HG02973 (cell line): ENCODE results near the gene IRAK1.

ENCODE experiments used
- ATAC-seq: cut with Tn5 transposase; IDR thresholded peaks from one replicate; pipeline ENCODE4 v1.9.1; 2021; ENCODE audit warnings: moderate library complexity; ENCODE audit not compliant: unreplicated experiment

The IRAK1 gene

DNA sequence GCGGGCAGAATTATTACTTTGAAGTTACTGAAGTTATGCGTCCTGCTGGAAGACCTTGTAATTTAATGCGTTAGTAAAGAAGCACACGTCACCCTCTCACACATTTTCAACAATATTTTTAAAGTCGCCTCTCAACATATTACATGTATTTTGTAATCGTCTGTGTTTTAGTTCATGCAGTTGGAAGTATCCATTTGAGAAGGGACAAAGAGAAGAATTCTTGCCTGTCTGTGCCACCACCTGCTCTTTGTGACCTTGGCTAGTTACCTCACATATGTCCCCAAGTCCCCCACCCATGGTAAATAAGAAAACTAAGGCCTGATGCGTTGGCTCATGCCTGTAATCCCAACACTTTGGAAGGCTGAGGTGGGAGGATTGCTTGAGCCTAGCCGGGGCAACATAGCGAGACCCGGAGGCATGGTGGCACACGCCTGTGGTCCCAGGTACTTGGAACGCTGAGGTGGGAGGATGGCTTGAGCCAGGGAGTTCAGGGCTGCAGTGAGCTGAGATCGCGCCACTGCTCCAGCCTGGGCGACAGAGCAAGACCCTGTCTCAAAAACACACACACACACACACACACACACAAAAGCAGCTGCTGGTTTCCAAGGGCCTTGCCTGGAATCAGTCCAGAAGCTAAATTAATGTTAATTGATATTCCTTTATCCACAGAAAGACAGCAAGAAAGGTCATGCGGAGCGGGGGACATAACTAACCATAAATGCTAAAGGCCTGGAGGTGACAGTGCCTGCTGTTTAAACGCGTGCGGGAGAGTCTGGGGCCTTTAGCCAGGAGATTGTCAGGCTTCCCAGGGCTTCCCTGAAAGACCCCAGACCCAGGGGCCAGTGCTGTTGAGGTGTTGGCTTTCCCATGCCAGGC lies 46.3 kb downstream of the IRAK1 start:
- no peak for ATAC-seq

DNA sequence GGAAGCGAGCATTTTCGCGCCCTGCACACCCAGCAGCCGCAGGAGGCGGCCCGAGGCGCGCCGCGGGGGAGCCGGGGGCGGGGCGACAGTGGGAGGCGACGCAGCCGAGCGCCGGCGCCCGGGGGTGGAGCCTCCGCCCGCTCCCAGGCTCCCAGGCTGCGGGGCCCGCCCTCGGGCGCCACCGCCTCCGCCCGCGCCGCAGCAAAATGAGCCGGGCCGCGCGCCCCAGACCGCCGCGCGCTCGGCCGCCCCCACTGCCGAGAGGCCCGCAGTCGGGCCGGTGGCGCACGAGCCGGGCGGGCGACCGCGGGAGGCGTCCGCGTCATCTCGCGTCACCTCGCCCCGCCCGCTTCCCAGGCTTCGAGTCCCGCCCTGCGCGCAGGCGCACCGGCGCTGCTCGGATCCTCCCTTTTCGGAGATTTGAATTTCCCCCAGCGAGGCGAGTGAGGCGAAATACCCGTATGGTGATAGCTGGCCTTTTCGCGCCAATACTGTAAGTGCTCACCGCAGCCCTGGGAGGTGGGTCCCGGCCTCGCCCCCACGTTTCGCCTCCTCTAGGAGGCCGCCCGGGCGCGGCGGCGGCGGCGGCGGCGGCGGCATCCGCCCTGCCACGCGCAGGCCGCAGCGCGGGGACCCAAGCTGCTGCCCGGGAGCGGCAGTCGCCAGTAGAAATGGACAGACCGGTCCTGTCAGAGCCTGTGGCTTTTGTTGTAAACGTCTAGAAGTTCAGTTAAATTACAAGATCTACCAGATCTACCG lies 47.2 kb downstream of the IRAK1 start, which contains the start of gene TMEM187:
Gene TMEM187, plus strand, starts transcription at position 387 of the 759 bp plus-strand sequence. CDS start 9,309 bp downstream, outside the sequence.
- ATAC-seq, result peak; percentile 44

DNA sequence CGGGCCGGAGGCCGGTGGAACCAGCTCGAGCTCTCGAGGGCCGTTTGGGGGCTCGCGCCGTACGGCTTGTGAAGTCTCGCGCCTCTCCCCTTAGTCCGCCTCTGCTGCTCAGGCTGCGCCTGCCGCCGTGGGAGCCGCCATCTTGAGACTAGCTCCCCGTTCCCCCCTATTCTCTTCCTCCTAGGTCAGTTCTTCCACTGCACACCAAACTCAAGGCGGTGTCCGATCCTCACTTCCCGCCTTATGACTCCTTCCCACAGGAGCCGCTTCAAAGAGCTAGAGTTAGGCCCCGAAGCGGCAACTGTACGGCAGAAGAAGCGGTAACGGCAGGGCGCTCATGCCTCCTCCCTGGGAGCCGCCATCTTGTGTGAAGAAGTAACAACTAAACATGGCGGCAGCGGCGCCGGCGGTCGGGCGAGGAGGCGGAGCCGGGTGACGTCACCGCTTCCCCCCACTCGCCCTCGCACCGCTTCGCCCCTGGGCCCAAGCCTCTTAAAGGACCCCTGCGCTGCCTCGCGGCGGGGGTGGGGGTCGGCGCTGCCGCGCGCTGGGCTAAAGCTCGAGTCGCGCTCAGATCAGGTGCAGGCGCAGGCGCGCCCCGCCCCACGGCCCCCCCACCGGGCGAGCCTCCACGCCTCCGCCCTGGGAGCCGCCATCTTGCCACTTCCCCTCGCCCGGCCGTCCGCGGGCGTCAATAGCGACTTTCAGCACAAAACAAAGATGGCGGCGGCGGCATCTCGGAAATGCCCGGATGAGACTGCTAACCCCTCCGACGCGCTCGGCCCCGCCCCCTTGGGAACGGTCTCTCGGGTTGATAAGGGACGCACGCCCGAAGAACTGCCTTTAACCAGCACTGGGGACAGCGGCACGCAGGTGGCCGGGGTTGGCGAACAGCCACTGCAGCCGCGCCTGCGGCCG lies 48.0 kb downstream of the IRAK1 start, which contains the start of gene HCFC1:
Gene HCFC1, minus strand, starts transcription at position 369 of the 918 bp plus-strand sequence. CDS start 978 bp downstream, outside the sequence.
- ATAC-seq, result peak; percentile 42

DNA sequence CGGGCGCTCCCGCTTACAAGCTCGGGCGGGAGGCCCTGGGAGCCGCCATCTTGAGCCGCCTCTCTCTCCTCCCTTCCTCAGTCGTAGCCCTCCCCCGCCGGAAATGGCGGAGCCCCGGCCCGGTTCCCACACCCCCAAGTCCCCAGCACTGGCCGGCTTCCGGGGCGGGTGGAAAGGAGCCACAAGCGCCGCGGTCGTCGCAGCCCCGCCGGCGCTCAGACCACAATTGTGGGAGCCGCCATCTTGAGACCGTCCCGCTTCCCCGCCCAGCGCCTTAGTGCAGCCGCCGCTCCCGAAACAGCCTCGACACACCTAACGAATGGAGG lies 48.6 kb downstream of the IRAK1 start:
- ATAC-seq, result peak; percentile 26

DNA sequence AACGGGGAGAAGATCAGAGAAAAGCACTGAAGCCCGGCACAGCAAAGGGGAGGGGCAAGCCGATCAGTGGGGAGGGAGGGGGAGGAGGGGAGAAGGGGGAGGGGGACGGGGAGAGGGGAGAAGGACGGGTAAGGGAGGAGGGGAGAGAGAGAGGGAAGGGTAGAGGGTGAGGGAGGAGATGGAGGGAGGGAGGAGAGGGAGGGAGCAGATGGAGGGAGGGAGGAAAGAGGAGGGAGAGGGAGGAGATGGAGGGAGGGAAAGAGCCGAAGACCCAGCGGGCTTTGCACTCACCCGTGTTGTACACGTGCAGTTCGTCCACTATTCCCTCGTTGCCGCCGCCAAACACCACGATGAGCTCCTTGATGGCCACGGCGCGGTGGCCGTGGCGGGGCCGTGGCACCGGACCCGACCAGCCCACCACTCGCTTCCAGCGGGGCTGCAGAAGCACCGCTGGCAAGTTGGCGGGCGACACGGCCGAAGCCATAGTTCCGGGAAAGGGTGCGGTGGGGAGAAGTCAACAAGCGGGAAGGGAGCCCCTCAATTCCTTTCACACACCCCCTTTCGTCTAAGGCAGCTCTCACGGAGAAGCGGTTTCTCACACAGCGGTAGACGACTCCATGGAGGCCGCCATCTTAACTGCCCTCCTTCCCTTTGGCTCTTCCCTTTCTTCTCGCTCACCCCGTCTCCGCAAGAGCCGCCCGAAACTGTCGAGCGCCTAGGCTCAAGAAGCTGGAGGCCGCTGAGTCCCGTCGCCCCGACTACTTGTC lies 49.2 kb downstream of the IRAK1 start:
- ATAC-seq, result no peak

DNA sequence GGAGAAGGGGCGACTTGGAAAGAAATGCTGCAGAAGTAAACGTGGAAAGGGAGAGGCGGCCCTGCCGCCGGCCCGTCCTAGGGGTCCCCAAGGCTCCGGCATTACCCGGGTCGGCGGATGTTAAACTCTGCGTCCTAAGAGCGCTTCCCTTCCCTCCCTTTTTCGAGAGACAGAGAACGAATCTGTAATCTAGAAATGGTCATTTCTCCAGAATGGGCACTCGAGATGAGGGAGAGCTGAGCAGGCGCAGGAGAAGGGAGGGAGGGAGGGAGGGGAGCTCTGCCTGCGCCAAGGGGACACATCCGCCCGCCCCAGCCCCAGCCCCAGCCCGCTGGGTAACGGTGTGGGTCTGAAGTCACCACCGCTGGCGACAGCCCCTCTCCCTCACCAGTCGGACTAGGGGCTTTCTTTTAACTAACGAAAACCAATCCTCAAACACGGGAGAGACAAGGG lies 49.8 kb downstream of the IRAK1 start:
- no peak for ATAC-seq

DNA sequence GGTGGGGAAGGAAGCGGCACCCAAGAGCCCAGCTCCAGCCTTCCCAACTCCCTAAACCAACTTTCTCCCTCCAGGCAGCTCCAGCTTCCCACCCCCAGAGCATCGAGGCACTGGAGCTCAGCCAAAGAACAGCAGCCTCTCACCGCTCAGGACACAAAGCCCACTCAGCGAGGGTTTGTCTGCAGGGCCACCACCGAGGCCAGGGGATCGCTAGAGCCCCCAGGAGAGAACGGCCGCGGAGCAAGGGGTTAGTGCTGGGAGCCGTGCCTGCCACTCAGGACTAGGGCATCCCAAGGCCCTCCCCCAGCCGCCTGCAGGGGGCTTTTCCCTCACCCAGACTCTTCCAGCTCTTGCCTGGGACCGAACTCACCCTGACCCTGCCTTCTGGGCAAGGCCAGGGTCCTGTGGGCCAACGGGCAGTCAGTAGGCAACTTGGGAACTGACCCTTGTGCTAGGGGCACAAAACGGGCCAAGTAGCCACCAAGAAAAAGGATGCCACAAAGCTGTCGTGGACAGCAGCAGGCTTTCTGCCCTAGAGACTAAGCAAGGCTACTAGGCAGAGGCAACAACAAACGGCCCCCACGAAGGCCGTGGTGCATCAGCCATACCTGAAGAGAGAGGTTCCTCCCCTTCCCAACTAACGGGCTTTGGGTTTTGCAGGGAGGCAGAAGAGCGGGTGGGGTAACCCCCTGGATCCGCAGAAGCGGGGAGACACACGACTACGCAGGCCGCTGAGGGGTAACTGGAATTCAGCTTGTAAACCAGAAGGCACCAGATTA lies 50.4 kb downstream of the IRAK1 start:
- no peak for ATAC-seq

DNA sequence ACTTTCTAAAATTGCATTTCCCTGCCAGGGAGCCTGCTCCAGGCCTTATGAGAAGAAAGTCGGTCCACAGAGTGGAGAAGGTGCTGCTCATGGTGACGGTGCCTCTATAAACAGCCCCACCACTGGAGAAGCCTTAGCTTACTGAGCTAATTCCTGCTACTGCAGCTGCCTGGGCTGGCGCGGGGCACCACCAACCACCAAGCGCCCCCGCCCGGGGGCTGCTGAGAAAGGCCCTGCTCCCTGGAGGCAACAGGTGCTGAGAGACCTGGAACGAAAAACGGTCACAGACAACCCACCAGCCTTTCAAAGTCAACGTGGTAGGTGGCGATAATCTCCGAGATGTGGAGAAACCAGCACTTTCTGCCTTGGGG lies 51.0 kb downstream of the IRAK1 start:
- ATAC-seq, result no peak

DNA sequence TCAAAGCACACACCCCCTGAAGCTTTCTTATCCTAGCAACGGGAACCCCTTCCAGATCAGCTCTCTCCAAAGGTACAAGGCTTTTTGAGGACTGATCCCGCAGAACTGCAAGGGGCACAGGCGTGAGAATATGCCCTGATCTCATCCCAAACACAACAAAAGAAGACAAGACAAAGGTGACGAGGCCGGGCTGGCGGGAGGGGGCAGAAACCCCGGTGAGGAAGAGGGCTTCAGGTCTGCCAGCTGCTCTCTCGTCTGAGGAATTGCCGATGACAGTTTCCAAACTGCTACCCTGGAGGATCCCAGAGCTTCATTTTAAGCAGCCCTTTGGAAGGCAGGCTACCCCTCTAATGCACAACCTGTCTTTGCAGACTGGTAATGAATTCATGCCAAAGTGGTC lies 51.4 kb downstream of the IRAK1 start:
- ATAC-seq, result no peak

DNA sequence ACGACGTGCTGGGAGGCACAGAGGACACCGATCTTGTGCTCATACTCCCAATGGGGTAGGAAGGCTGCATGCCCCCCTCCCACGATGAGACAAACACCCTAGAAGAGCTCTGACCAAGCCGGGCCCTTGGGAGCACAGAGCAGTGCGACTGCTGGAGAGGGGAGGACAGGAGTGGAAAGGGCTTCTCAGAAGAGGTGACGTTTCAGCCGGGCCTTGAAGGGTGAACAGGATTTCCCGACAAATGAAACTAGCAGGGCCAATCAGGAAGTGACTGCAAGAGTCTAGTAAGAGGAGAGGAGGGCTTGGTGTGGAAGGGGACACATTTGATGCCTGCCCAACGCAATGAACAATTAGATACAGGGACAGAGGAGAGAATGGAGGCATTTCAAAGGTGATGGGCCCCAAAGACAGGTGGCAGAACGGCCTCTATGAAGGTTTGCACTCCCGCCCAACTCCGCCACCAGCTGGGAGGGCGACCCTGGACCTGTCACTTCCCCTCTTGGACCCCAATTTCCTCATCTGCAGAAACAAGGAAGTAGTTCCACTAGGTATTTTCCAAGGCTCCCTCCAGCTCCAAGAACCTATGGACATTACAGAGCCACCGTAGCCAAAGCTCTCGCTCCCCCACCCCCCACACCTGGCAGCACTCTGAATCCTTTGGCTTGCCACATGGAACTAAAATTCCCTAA lies 52.0 kb downstream of the IRAK1 start:
- ATAC-seq, result no peak

DNA sequence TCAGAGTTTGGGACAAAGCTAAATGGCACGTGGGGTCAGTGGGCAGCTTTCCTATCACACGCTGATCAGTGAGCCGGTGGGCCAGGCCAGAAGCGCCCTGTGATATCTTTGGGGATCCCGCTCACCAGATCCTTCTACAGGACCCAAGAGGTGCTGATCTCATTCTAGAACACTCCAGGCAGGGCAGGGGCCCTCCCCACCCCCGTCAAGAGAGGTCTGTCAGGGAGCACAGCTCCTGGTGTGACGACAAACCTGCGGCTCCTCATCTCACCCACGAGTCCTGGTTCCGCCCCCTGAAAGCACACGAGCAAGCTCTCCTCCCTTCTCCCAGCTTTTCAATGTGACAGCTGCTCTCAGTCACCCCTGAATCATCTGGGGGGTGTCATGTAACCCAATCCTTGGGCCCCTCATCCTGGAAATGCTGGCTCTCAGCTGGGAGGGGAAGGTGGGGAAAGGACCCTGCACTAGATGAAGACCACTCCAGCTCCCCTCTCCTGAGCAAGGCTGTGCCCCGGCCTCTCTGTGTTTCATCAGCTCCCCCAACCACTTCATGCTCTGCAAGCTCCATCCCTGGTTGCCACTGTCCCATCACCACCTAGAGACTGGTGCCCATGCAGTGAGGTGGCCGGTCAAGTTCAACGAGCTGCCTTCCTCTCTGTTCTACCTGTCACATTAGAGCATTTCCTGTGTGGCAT lies 52.7 kb downstream of the IRAK1 start:
- ATAC-seq, result no peak

DNA sequence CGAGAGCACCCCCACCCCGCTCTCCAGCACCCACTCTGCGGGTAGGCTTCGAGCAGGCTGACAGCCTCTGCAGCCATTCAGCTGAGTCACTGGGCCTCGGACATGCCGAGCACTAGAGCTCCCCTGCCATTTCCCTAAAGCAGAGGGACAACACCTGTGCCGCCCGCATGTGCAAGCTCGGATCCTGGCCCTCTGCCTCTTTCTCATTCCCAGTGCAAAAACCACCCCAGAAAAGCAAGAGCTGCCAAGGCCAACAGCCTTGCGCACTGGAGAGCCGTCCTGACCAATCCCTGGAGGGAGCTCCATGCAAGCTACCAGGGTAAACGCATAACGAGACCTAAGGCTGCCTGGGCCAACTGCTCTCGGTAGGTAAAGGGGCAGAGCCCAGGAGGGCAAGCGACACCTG lies 53.4 kb downstream of the IRAK1 start:
- no peak for ATAC-seq

DNA sequence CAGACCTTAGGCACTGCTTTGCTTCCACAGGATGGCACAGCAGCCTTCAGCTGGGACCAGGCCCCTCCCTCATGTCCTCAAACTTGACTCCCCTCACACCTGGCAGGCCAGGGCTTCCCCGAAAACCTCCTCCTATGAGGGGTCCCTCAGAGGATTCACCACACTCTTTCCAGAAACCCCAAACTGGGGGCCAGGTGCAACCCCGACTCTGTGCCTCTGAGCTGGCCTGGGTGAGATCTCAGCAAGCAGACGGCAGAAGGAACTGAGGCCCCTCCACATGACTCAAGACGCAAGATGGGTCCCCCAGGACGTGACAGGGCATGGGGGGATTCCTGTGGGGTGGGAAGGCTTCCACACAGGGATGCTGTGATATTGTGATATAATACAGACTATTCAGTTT lies 54.3 kb downstream of the IRAK1 start:
- ATAC-seq, result no peak

DNA sequence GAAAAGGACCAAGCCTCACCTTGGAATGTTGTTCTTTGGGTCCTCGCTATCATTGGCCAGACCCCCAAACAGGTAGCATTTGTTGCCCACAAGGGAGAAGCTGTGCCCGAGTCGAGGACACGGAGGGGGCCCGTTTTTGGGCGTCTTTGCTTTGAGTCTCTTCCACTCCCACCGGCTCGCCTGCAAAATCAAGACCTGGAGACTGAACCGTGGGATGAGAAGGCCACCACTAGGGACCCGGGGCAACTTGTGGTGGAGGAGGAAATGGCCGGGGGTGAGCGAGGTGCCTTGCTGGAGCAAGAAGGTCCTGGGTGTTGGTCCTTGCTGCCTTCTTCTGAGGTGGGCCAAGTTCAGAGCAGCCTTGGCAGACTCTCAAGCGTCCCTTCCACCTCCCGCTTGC lies 55.6 kb downstream of the IRAK1 start:
- ATAC-seq, result no peak

DNA sequence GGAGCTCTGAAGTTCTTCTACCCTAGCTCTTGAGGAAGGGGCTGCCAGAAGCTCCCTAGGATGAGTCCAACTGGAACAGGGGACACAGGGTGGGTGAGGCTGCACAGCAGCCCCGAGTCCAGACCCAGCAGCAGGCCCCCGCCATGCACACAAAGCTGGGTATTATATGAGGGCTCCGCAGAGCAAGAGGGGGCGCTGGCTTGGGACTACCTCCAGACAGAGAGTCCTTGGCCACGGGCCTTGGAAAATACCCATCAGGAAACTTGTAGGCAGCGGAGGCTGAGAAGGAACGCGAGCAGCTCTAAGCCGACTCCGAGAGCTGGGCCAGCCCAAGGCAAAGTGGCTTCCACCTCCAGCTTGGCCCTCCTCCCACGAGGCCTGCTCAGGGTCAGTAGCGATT lies 56.2 kb downstream of the IRAK1 start:
- ATAC-seq, result no peak

DNA sequence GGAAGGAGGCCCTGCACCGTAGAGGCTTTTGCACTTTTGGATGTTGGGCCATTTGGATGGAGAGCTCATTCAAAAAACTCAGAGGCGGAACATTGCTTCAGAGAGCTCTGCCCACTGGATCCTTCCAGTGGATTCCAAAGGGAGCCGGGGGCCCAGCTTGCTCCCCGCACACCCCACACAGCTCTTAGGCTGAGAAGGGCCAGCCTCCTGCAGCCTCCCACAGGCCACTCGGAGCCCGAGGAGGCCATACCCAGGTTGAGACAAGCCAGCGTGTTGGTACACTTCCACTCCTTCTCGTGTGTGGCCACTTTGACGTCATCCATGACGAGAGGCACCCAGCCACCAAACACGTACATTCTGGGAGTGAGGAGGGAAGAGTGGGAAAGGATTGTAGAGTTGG lies 58.4 kb downstream of the IRAK1 start:
- ATAC-seq, result no peak

DNA sequence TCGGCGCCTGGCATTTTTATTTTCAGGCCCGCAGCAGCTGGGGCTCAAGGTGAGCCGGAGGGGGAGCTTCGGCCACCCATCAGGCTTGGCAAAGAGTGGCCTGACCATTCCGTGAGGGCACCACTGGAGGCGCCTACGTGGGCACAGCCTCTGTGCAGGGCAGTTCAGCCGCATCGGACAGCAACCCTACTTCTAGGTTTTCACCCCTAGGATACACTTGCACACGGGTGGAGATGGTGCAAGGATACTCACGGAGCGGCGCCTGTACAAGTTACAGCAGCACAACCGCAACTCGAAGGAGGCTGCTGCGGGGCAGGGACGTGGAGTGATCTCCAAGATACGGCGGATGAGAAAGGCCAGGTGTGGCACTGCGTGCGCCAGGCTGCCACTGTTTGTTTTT lies 58.9 kb downstream of the IRAK1 start:
- no peak for ATAC-seq
